GM21381 (cell line): ENCODE data around the gene HIKESHI.

Experiments
- ATAC-seq: cut with Tn5 transposase; IDR thresholded peaks from one replicate; pipeline ENCODE4 v1.9.1; 2021; ENCODE audit warnings: mild to moderate bottlenecking, moderate library complexity; ENCODE audit not compliant: unreplicated experiment

HIKESHI gene

GRCh38 chr11:86374069-86374468 lies 72.0 kb downstream of the HIKESHI start:
- ATAC-seq = no peak

- no peak for ATAC-seq
Observed at GRCh38 chr11:86374586-86374985, 72.5 kb downstream of the HIKESHI start, which contains the start of gene CCDC81. Gene CCDC81 (plus strand): TSS chr11:86374887. CDS start chr11:86375164, 277 bp downstream.

GRCh38 chr11:86377972-86378371 lies 75.9 kb downstream of the HIKESHI start:
- ATAC-seq = no peak

- ATAC-seq = no peak
Observed at GRCh38 chr11:86380295-86381059, 78.4 kb downstream of the HIKESHI start.

GRCh38 chr11:86383041-86383955 lies 81.3 kb downstream of the HIKESHI start:
- ATAC-seq = no peak

GRCh38 chr11:86386283-86386682 lies 84.2 kb downstream of the HIKESHI start:
- no peak for ATAC-seq

- no peak for ATAC-seq
Observed at GRCh38 chr11:86386746-86387145, 84.7 kb downstream of the HIKESHI start.

GRCh38 chr11:86388198-86388597 lies 86.2 kb downstream of the HIKESHI start:
- ATAC-seq = no peak

GRCh38 chr11:86390487-86390886 lies 88.4 kb downstream of the HIKESHI start:
- no peak for ATAC-seq

- ATAC-seq = no peak
Observed at GRCh38 chr11:86395061-86395551, 93.1 kb downstream of the HIKESHI start.
